OCI-LY7 (cell line): ENCODE data around the gene VTI1A. TPM values are rescaled to one million over a fixed set of nuclear protein-coding genes. Genes with fewer than 3 reads are reported as not detected.

Experiments
- BruUV-seq: library from RNA; stranded (reverse); fragments of 400-500 nt; replicated peaks from 2 replicates; lab custom pipeline; 2021; lab: Mats Ljungman, UMichigan
- CTCF ChIA-PET: fragments of 300-600 bp; sonication (Branson Sonifier 250); formaldehyde crosslinking; loops from one replicate; lab custom pipeline; 2022; ENCODE audit warnings: antibody characterized with exemption; ENCODE audit not compliant: unreplicated experiment; lab: Charles Lee
- POLR2A ChIA-PET: fragments of 300-600 bp; sonication (Branson Sonifier 250); formaldehyde crosslinking; loops from one replicate; lab custom pipeline; 2022; ENCODE audit warnings: antibody characterized with exemption; lab: Charles Lee
- DNase-seq: peaks from one replicate; pipeline ENCODE4 v3.0.0-alpha.2; 2015; ENCODE audit warnings: low spot score
- H2AFZ ChIP-seq: fragments of 200-600 bp; sonication (generic), shearing (Covaris generic); 2 replicates; pipeline ENCODE4 v1.6.1; 2014; ENCODE audit warnings: mild to moderate bottlenecking, antibody characterized with exemption, low read length, moderate library complexity
- H3K27ac ChIP-seq: fragments of 200-600 bp; sonication (generic); 2 replicates; pipeline ENCODE4 v1.5.1; 2014; ENCODE audit warnings: mixed run types, low read depth, mild to moderate bottlenecking, moderate library complexity, low read length, inconsistent platforms; ENCODE audit not compliant: poor library complexity, severe bottlenecking
- H3K36me3 ChIP-seq: fragments of 200-600 bp; sonication (generic); 2 replicates; pipeline ENCODE4 v1.6.1; 2014; ENCODE audit warnings: mild to moderate bottlenecking, antibody characterized with exemption, low read length, moderate library complexity, mixed read lengths; ENCODE audit not compliant: insufficient read depth
- H3K4me1 ChIP-seq: fragments of 200-600 bp; sonication (generic); 2 replicates; pipeline ENCODE4 v1.5.1; 2014; ENCODE audit warnings: mild to moderate bottlenecking, low read length; ENCODE audit not compliant: insufficient read depth, poor library complexity, severe bottlenecking
- H3K4me2 ChIP-seq: fragments of 200-600 bp; sonication (generic); 2 replicates; pipeline ENCODE4 v1.6.1; 2014; ENCODE audit warnings: mild to moderate bottlenecking, low read length
- H3K4me3 ChIP-seq: fragments of 200-600 bp; sonication (generic); 2 replicates; pipeline ENCODE4 v1.5.1; 2014; ENCODE audit warnings: mild to moderate bottlenecking, low read depth, low read length; ENCODE audit not compliant: poor library complexity, severe bottlenecking
- H3K79me2 ChIP-seq: fragments of 200-600 bp; sonication (generic); 2 replicates; pipeline ENCODE4 v1.6.1; 2016; ENCODE audit warnings: low read depth, mild to moderate bottlenecking, low read length, moderate library complexity, mixed read lengths; ENCODE audit not compliant: insufficient read depth
- H3K9me2 ChIP-seq: fragments of 200-600 bp; sonication (generic); 2 replicates; pipeline ENCODE4 v1.6.1; 2016; ENCODE audit warnings: mild to moderate bottlenecking, low read length, mixed read lengths; ENCODE audit not compliant: insufficient read depth
- H3K9me3 ChIP-seq: fragments of 200-600 bp; sonication (generic); 2 replicates; pipeline ENCODE4 v1.6.1; 2014; ENCODE audit warnings: mild to moderate bottlenecking, mixed run types, low read length, mixed read lengths
- H4K20me1 ChIP-seq: fragments of 200-600 bp; sonication (generic); 2 replicates; pipeline ENCODE4 v1.6.1; 2014; ENCODE audit warnings: mild to moderate bottlenecking, antibody characterized with exemption, low read length, moderate library complexity, mixed read lengths; ENCODE audit not compliant: insufficient read depth
- CTCF ChIP-seq: fragments of 200-600 bp; sonication (generic); conservative IDR thresholded peaks from 2 replicates; pipeline ENCODE4 v1.5.1; 2014; ENCODE audit warnings: mild to moderate bottlenecking, antibody characterized with exemption, low read length, moderate library complexity, mixed read lengths
- EZH2phosphoT487 ChIP-seq: fragments of 200-600 bp; sonication (generic); IDR thresholded peaks from 2 replicates; pipeline ENCODE4 v1.6.1; 2018; ENCODE audit warnings: low read depth, borderline replicate concordance, mild to moderate bottlenecking, mixed run types, antibody characterized with exemption, low read length, moderate library complexity, mixed read lengths
- intact Hi-C: fragments of 100-400 bp; cut with micrococcal nuclease; formaldehyde crosslinking; loops from one replicate; pipeline ENCODE4 v1.10.0; 2022; ENCODE audit not compliant: unreplicated experiment
- total RNA-seq, 2 experiments: library from RNA; depleted of rRNA in 1 of 2; stranded (reverse); fragments of >200 nt in 1 of 2; shearing (Covaris generic) in 1 of 2; gene quantifications; 2 replicates each; pipeline ENCODE4 v1.2.3, GENCODE V29; 2014 to 2022

VTI1A gene
- total RNA-seq, 2 experiments from 2014 or later = 39.4 to 45.2 TPM

GRCh38 chr10:112750427-112751167 is 303.6 kb downstream of the VTI1A start:
- BruUV-seq = no TSS peak
- no peak overlapping the region for H3K4me2 ChIP-seq
- H3K79me2 ChIP-seq = no peaks in the 10 kb centered on the region
- no peaks in the 10 kb centered on the region for H3K9me2 ChIP-seq
- no peak overlapping the region for H2AFZ ChIP-seq
- no peaks in the 10 kb centered on the region for H3K4me1 ChIP-seq
- ChIA-PET POLR2A (interaction anchor here (0.6 kb wide), 1 partner anchor 221 kb away, joined by 3 read pairs; no protein-coding TSS in a partner anchor), CTCF (no interaction called here)
- H3K9me3 ChIP-seq = no peaks in the 10 kb centered on the region
- H4K20me1 ChIP-seq = no peaks in the 10 kb centered on the region
- no peak overlapping the region for H3K4me3 ChIP-seq
- H3K36me3 ChIP-seq = no peaks in the 10 kb centered on the region
- intact Hi-C loops = no loop called here
- no peak for DNase-seq
- H3K27ac ChIP-seq = no peak overlapping the region
- TF ChIP-seq EZH2phosphoT487 (no peak), CTCF (no peak)

- Histone ChIP-seq H3K9me2 (no peaks in the 10 kb centered on the region), H2AFZ (no peak overlapping the region), H3K4me1 (no peaks in the 10 kb centered on the region), H3K4me2 (no peak overlapping the region), H3K27ac (no peak overlapping the region), H3K36me3 (no peaks in the 10 kb centered on the region), H3K79me2 (no peaks in the 10 kb centered on the region), H4K20me1 (no peaks in the 10 kb centered on the region), H3K4me3 (no peak overlapping the region), H3K9me3 (no peaks in the 10 kb centered on the region)
- intact Hi-C loops = no loop called here
- TF ChIP-seq EZH2phosphoT487 = no peak
- TF ChIP-seq CTCF = no peak
- ChIA-PET CTCF (no interaction called here), POLR2A (interaction anchor here (0.5 to 0.6 kb wide), 2 partner anchors 222 to 288 kb away, joined by 3 read pairs; no protein-coding TSS in a partner anchor)
- BruUV-seq = no TSS peak
- DNase-seq = no peak
Measured at GRCh38 chr10:112751651-112752050, 304.6 kb downstream of the VTI1A start.

- POLR2A ChIA-PET = interaction anchor here (0.6 to 0.7 kb wide), 2 partner anchors 14 to 940 kb away, joined by 3 to 4 read pairs; no protein-coding TSS in a partner anchor
- Histone ChIP-seq H3K36me3 (no peaks in the 10 kb centered on the region), H3K4me2 (no peak overlapping the region), H3K27ac (no peak overlapping the region), H4K20me1 (no peaks in the 10 kb centered on the region), H3K9me3 (no peaks in the 10 kb centered on the region), H3K9me2 (no peaks in the 10 kb centered on the region), H3K4me1 (no peaks in the 10 kb centered on the region), H2AFZ (no peak overlapping the region), H3K4me3 (no peak overlapping the region), H3K79me2 (no peaks in the 10 kb centered on the region)
- no peak for TF ChIP-seq EZH2phosphoT487
- TF ChIP-seq CTCF = no peak
- no peak for DNase-seq
- intact Hi-C loops = no loop called here
- BruUV-seq = no TSS peak
- CTCF ChIA-PET = no interaction called here
Measured at GRCh38 chr10:112752288-112752687, 305.3 kb downstream of the VTI1A start.
